Ovary (tissue), 9 donors: Measurements from ENCODE around the gene MBNL3. TPM values are rescaled to one million over a fixed set of nuclear protein-coding genes. Genes with fewer than 3 reads are reported as not detected.

Experiments used
- DNase-seq, 5 donors: peaks; one replicate each; pipeline ENCODE4 v3.0.0-alpha.2; 2019 to 2020
- H3K27ac ChIP-seq, 2 donors: fragments of 200-600 bp; one replicate each; pipeline versions ENCODE4 v1.5.1 to v1.8.0; 2019 to 2022
- H3K27me3 ChIP-seq: fragments of 200-600 bp; one replicate; pipeline ENCODE4 v1.8.0; 2022
- H3K36me3 ChIP-seq: fragments of 200-600 bp; sonication (generic); one replicate; pipeline ENCODE4 v1.5.1; 2019
- H3K4me1 ChIP-seq: one replicate; pipeline ENCODE4 v1.8.1; 2013; ENCODE audit warnings: mild to moderate bottlenecking, moderate library complexity; ENCODE audit not compliant: insufficient read depth
- H3K4me3 ChIP-seq: fragments of 200-600 bp; sonication (generic); one replicate; pipeline ENCODE4 v1.5.1; 2017
- H3K9me3 ChIP-seq, 2 donors: fragments of 200-600 bp in 1 of 2; sonication (generic) in 1 of 2; one replicate each; pipeline versions ENCODE4 v1.5.1 to v1.8.1; 2013 to 2019; ENCODE audit warnings: mild to moderate bottlenecking in 1 of 2, moderate library complexity in 1 of 2
- CTCF ChIP-seq, 3 donors: fragments of 450-650 bp in 2 of 3; fragments of 200-600 bp in 1 of 3; IDR thresholded peaks; one replicate each; pipeline versions ENCODE4 v1.5.1 to v1.8.0; 2016 to 2022; ENCODE audit warnings: antibody characterized with exemption in 3 of 3, mild to moderate bottlenecking in 1 of 3
- EP300 ChIP-seq: sonication (generic); formaldehyde crosslinking; IDR thresholded peaks from one replicate; pipeline ENCODE4 v1.6.1; 2017; ENCODE audit warnings: antibody characterized with exemption
- POLR2A ChIP-seq: fragments of 450-650 bp; IDR thresholded peaks from one replicate; pipeline ENCODE4 v1.6.1; 2017; ENCODE audit warnings: antibody characterized with exemption, mild to moderate bottlenecking, moderate library complexity
- WGBS, 3 donors: extraction: QIAGEN DNeasy Blood & Tissue Kit in 1 of 3; methylation state at CpG; one replicate each; pipeline versions ENCODE4 v1.1.5 to v1.1.7; 2013 to 2017; 5-methylcytosine and 5-hydroxymethylcytosine counted together
- intact Hi-C, 4 donors: fragments of 100-400 bp; cut with DNase I; formaldehyde crosslinking; loops; one replicate each; pipeline versions ENCODE4 v1.11.0 to v1.15.1; 2022 to 2023
- polyA plus RNA-seq, 2 donors: library from polyadenylated mRNA; stranded (reverse); fragments of 200-250 nt in 1 of 2; fragments of 350-450 nt in 1 of 2; fragmentation: Illumina TruSeq in 1 of 2; extraction: RNeasy Lipid Tissue Mini Kit (QIAGEN cat#74804) in 1 of 2; gene quantifications; one replicate each; pipeline ENCODE4 v1.2.3, GENCODE V29; 2013 to 2014
- total RNA-seq, 7 donors: library from RNA; depleted of rRNA in 2 of 7; stranded (reverse); fragments of >200 nt in 2 of 7; fragmentation: NEBNext Ultra II Directional in 3 of 7; extraction: Animal tissue kit (Norgen Biotek cat#: 25700) in 3 of 7; gene quantifications; one replicate each; pipeline versions ENCODE4 v1.1.0 to v1.2.4, GENCODE V29; 2016 to 2023
- donor health status: DM: no; HTN: no; CAD: no; lungs with moderate emphysema.
- donor health status: DM: no; HTN: no; CAD: no.
- donor health status: Bipolar disorder and iron deficiency.
- donor health status: DM: yes; HTN: yes; CAD: no.
- donor health status: DM: no; HTN: no; CAD: no.
- donor health status: DM: yes; HTN: yes; CAD: no.

The MBNL3 gene
- total and polyA plus RNA-seq, 9 donors: 1.1 to 56.2 (median 13.3) TPM

- TF ChIP-seq CTCF (IDR thresholded peaks at IDR 0.05): no peak
- no peak for TF ChIP-seq POLR2A
- TF ChIP-seq EP300: no peak
- no peaks in the 10 kb centered on the region for H3K4me1 ChIP-seq
- H3K4me3 ChIP-seq: no peak overlapping the region
- no peaks in the 10 kb centered on the region for H3K9me3 ChIP-seq
- H3K27ac ChIP-seq: no peak overlapping the region
- 56 to 76% (median 75%) methylated on average over 1 of the region's 1 CpG for WGBS, 3 donors
- H3K27me3 ChIP-seq: no peaks in the 10 kb centered on the region
- no peaks in the 10 kb centered on the region for H3K36me3 ChIP-seq
- no peak for DNase-seq
- intact Hi-C loops: no loop called here
These were observed 15.6 kb upstream of the MBNL3 start for GRCh38 chrX:132504417-132504816.

- no peak for TF ChIP-seq CTCF (IDR thresholded peaks at IDR 0.05)
- TF ChIP-seq POLR2A: no peak
- TF ChIP-seq EP300: no peak
- DNase-seq: no peak
- no peaks in the 10 kb centered on the region for H3K27me3 ChIP-seq
- H3K4me3 ChIP-seq: no peak overlapping the region
- 73 to 81% (median 76%) methylated on average over 2 of the region's 2 CpGs for WGBS, 3 donors
- no peak overlapping the region for H3K27ac ChIP-seq
- no peaks in the 10 kb centered on the region for H3K4me1 ChIP-seq
- no peaks in the 10 kb centered on the region for H3K9me3 ChIP-seq
- intact Hi-C loops: no loop called here
- no peaks in the 10 kb centered on the region for H3K36me3 ChIP-seq
These were observed 12.8 kb upstream of the MBNL3 start for GRCh38 chrX:132501606-132502005.

- intact Hi-C loops: loop anchor here in 1 of 4 donors (10.0 kb wide), 1 partner anchor 63 kb away; no protein-coding TSS in a partner anchor
- Histone ChIP-seq H3K4me3 (no peak overlapping the region), H3K27ac (no peak overlapping the region), H3K9me3 (no peaks in the 10 kb centered on the region), H3K27me3 (no peaks in the 10 kb centered on the region), H3K36me3 (no peaks in the 10 kb centered on the region), H3K4me1 (no peaks in the 10 kb centered on the region)
- TF ChIP-seq CTCF (IDR thresholded peaks at IDR 0.05) (no peak), POLR2A (no peak), EP300 (no peak)
- WGBS, 3 donors: 39 to 58% (median 50%) methylated on average over 2 of the region's 2 CpGs
- DNase-seq: no peak
These were observed 8.6 kb upstream of the MBNL3 start for GRCh38 chrX:132497432-132497831.

GRCh38 chrX:132493095-132493494, 4.3 kb upstream of the MBNL3 start:
- WGBS, 3 donors: 47 to 54% (median 51%) methylated on average over 1 of the region's 1 CpG
- TF ChIP-seq POLR2A: no peak
- no peak for TF ChIP-seq EP300
- TF ChIP-seq CTCF (IDR thresholded peaks at IDR 0.05): no peak
- Histone ChIP-seq H3K4me1 (no peaks in the 10 kb centered on the region), H3K9me3 (no peaks in the 10 kb centered on the region), H3K4me3 (no peak overlapping the region), H3K36me3 (no peaks in the 10 kb centered on the region), H3K27ac (no peak overlapping the region), H3K27me3 (no peaks in the 10 kb centered on the region)
- intact Hi-C loops: loop anchor here in 2 of 4 donors (5.0 to 10.0 kb wide), 2 partner anchors 58 to 266 kb away; no protein-coding TSS in a partner anchor
- DNase-seq: no peak
